Measurements from ENCODE around the gene IGFALS. TPM values are rescaled to one million over a fixed set of nuclear protein-coding genes. Genes with fewer than 3 reads are reported as not detected.

The IGFALS gene
- total RNA-seq, 6 donors from 2014 or later, result 1.0 to 11.5 (median 3.1) TPM

DNA sequence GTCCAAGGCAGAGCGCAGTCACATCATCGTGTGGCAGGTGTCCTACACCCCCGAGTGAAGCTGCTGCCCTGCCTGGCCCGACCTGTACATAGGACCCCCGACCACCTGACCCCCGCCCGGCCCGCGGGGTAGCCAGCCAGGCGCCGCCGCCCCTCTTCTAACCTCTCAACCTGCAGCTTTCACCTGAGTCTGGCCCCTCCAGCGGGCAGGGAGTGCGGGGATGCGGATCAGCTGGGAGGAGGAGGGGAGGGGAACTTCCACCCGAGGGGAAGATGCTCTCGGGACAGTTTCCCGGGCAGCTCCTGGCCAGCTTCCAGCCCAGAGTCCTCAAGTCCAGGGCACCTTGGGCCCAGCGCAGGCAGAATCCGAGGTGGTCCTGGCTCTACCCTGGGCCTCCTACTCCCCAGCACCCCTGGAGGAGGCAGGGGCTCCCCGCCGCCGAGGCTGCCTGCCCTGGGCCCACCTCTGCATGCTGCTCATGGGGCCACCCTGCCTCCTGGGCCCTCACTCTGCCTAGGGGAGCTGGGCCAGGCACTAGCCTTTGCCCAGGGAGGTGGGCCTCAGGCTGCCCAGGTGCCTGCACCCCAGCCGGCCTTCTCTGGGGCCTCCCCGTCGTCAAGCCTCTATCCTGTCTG, 24.6 kb downstream of the IGFALS start:
- Histone ChIP-seq H3K27ac (peak overlapping the region in 1 of 4 donors; percentile 48), H3K36me3 (peaks cover 14 to 59% (median 48%) of the 10 kb centered on the region in 4 donors)
- WGBS, 2 donors, result 79% methylated on average over 17 of the region's 26 CpGs

DNA sequence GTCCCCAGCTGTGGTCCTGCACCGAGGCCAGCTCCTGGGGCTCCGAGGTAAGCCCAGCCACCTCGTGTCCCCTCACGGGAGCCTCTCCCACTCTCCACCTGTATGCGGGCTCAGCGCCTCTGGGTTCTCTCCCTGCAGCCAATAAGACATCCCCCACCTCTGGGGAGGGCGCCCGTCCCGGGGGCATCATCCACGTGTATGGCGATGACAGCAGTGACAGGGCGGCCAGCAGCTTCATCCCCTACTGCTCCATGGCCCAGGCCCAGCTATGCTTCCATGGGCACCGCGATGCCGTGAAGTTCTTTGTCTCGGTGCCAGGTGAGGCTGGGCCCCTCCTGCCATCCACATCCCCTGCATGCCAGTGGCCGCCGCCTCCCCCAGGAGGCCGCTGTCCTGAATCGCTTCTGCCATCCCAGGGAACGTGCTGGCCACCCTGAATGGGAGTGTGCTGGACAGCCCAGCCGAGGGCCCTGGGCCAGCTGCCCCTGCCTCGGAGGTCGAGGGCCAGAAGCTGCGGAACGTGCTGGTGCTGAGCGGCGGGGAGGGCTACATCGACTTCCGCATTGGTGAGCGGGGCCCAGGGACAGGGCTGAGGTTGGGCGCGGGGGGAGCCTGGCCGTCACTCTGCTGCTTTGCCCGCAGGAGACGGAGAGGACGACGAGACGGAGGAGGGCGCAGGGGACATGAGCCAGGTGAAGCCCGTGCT, 25.3 kb downstream of the IGFALS start:
- H3K4me1 ChIP-seq, result peaks cover 18 to 33% (median 20%) of the 10 kb centered on the region in 4 donors
- ATAC-seq (ENCODE audit: low FRiP score in 2 of 2) (no peak), DNase-seq (peak in 1 of 2 donors; percentile 79)
- TF ChIP-seq POLR2AphosphoS5 (IDR thresholded peaks at IDR 0.05) (no peak), POLR2A (IDR thresholded peaks at IDR 0.05) (no peak)
- no peak overlapping the region for H3K27ac ChIP-seq
- H3K4me3 ChIP-seq, result no peak overlapping the region
- H3K27me3 ChIP-seq, result no peaks in the 10 kb centered on the region
- no peaks in the 10 kb centered on the region for H3K9me3 ChIP-seq
- H3K36me3 ChIP-seq, result peaks cover 17 to 66% (median 54%) of the 10 kb centered on the region in 4 donors
- WGBS, 2 donors, result 87 to 91% methylated on average over 21 to 41 of the region's 41 CpGs

More for the DNA sequence above, 24.6 kb downstream of the IGFALS start:
- Histone ChIP-seq H3K4me3 (no peak overlapping the region), H3K9me3 (no peaks in the 10 kb centered on the region), H3K4me1 (peaks cover 20 to 38% (median 25%) of the 10 kb centered on the region in 4 donors), H3K27me3 (no peaks in the 10 kb centered on the region)
- ATAC-seq (ENCODE audit: low FRiP score in 2 of 2) (no peak), DNase-seq (peak in 1 of 2 donors; percentile 85)
- no peak for TF ChIP-seq POLR2A (IDR thresholded peaks at IDR 0.05)
- TF ChIP-seq, protein P1, sequence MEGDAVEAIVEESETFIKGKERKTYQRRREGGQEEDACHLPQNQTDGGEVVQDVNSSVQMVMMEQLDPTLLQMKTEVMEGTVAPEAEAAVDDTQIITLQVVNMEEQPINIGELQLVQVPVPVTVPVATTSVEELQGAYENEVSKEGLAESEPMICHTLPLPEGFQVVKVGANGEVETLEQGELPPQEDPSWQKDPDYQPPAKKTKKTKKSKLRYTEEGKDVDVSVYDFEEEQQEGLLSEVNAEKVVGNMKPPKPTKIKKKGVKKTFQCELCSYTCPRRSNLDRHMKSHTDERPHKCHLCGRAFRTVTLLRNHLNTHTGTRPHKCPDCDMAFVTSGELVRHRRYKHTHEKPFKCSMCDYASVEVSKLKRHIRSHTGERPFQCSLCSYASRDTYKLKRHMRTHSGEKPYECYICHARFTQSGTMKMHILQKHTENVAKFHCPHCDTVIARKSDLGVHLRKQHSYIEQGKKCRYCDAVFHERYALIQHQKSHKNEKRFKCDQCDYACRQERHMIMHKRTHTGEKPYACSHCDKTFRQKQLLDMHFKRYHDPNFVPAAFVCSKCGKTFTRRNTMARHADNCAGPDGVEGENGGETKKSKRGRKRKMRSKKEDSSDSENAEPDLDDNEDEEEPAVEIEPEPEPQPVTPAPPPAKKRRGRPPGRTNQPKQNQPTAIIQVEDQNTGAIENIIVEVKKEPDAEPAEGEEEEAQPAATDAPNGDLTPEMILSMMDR (IDR thresholded peaks at IDR 0.05), result no peak

DNA sequence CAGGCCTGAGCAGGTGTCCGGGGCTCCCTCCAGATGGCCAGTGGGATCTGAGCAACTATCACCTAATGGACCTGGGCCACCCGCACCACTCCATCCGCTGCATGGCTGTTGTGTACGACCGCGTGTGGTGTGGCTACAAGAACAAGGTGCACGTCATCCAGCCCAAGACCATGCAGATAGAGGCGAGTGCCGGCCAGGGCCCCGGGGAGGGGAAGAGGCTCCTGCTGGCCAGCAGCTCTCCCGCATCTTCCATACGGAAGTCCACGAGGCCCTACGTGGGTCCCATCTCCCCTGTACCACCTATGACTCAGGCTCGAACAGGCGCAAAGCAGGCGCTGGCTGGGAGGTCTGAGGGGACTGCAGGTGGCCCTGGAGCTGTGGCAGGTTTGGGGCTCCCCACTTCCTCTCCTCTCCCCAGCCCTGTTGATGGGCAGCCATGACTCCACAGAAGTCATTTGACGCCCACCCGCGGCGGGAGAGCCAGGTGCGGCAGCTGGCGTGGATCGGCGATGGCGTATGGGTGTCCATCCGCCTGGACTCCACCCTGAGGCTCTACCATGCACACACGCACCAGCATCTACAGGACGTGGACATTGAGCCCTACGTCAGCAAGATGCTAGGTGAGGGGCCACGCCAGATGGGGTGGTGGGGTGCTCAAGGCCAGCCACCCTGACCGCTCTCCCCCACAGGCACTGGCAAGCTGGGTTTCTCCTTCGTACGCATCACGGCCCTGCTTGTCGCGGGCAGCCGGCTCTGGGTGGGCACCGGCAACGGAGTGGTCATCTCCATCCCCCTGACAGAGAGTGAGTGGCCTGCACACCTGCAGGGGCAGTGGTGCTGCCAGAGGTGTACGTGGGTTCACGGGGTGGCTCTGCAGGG, 26.1 kb downstream of the IGFALS start:
- no peaks in the 10 kb centered on the region for H3K9me3 ChIP-seq
- H3K27me3 ChIP-seq, result no peaks in the 10 kb centered on the region
- TF ChIP-seq EP300 (IDR thresholded peaks at IDR 0.05) (no peak), POLR2AphosphoS5 (IDR thresholded peaks at IDR 0.05) (no peak), POLR2A (IDR thresholded peaks at IDR 0.05) (no peak)
- TF ChIP-seq, protein P1 (IDR thresholded peaks at IDR 0.05), result no peak
- H3K4me1 ChIP-seq, result peaks cover 18 to 32% (median 19%) of the 10 kb centered on the region in 4 donors
- 93 to 94% methylated on average over 24 to 36 of the region's 42 CpGs for WGBS, 2 donors
- no peak overlapping the region for H3K4me3 ChIP-seq
- ATAC-seq (ENCODE audit: low FRiP score in 2 of 2), result no peak
- H3K27ac ChIP-seq, result no peak overlapping the region
- peak in 1 of 2 donors; percentile 79 for DNase-seq
- H3K36me3 ChIP-seq, result peaks cover 23 to 75% (median 63%) of the 10 kb centered on the region in 4 donors

DNA sequence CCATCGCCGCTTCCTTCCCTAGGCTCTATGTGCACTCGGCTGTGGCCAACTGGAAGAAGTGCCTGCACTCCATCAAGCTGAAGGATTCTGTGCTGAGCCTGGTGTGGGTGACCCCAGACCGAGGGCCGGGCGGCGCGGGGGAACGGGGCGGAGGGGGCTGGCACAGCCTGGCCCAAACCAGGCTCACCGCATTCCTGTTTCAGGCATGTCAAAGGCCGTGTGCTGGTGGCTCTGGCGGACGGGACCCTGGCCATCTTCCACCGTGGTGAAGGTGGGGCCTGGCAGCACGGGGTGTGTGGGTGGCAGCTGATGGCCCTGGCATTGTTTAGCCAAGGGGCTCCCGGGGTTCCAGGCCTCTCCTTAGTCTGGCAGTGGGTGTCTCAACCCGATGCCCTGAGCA, 26.8 kb downstream of the IGFALS start:
- Histone ChIP-seq H3K27ac (no peak overlapping the region), H3K4me1 (peaks cover 11 to 25% (median 13%) of the 10 kb centered on the region in 4 donors), H3K27me3 (no peaks in the 10 kb centered on the region), H3K36me3 (peaks cover 23 to 81% (median 69%) of the 10 kb centered on the region in 4 donors), H3K9me3 (no peaks in the 10 kb centered on the region), H3K4me3 (no peak overlapping the region)
- 80 to 95% methylated on average over 2 to 18 of the region's 18 CpGs for WGBS, 2 donors
- DNase-seq (peak in 1 of 2 donors; percentile 78), ATAC-seq (ENCODE audit: low FRiP score in 2 of 2) (no peak)
- TF ChIP-seq POLR2A (IDR thresholded peaks at IDR 0.05) (no peak), EP300 (IDR thresholded peaks at IDR 0.05) (no peak), POLR2AphosphoS5 (IDR thresholded peaks at IDR 0.05) (no peak)
- TF ChIP-seq, protein P1 (IDR thresholded peaks at IDR 0.05), result no peak

GRCh38 chr16:1766231-1766630, 27.3 kb downstream of the IGFALS start:
- H3K36me3 ChIP-seq, result peaks cover 23 to 85% (median 72%) of the 10 kb centered on the region in 4 donors
- DNase-seq (peak in 1 of 2 donors; percentile 74), ATAC-seq (ENCODE audit: low FRiP score in 2 of 2) (no peak)
- H3K4me1 ChIP-seq, result peaks cover 9 to 22% (median 12%) of the 10 kb centered on the region in 4 donors
- H3K4me3 ChIP-seq, result no peak overlapping the region
- H3K9me3 ChIP-seq, result no peaks in the 10 kb centered on the region
- 94 to 97% methylated on average over 14 to 16 of the region's 19 CpGs for WGBS, 2 donors
- no peaks in the 10 kb centered on the region for H3K27me3 ChIP-seq
- TF ChIP-seq POLR2A (IDR thresholded peaks at IDR 0.05) (no peak), EP300 (IDR thresholded peaks at IDR 0.05) (no peak), POLR2AphosphoS5 (IDR thresholded peaks at IDR 0.05) (no peak)
- TF ChIP-seq, protein P1 (IDR thresholded peaks at IDR 0.05), result no peak
- H3K27ac ChIP-seq, result no peak overlapping the region
